NCI-H82 treated with DMSO at 0.1 percent for 48 hours (cell line): ENCODE measurements around the gene PPIL3.

ENCODE experiments used
- DNase-seq: peaks from one replicate; lab custom pipeline; 2025; ENCODE audit not compliant: unreplicated experiment; lab: John Stamatoyannopoulos, UW

Gene PPIL3

GRCh38 chr2:200861617-200862155, 27.2 kb downstream of the PPIL3 start:
- no peak for DNase-seq

- no peak for DNase-seq
Observed at GRCh38 chr2:200860092-200860795, 28.6 kb downstream of the PPIL3 start.

GRCh38 chr2:200856806-200857205, 32.1 kb downstream of the PPIL3 start:
- no peak for DNase-seq

- no peak for DNase-seq
Observed at GRCh38 chr2:200852605-200853004, 36.3 kb downstream of the PPIL3 start.

GRCh38 chr2:200851398-200852248, 37.3 kb downstream of the PPIL3 start:
- DNase-seq: no peak

- no peak for DNase-seq
Observed at GRCh38 chr2:200850512-200851256, 38.2 kb downstream of the PPIL3 start.

GRCh38 chr2:200847939-200848338, 40.9 kb downstream of the PPIL3 start:
- no peak for DNase-seq

- DNase-seq: no peak
Observed at GRCh38 chr2:200847269-200847668, 41.6 kb downstream of the PPIL3 start.

- DNase-seq: no peak
Observed at GRCh38 chr2:200845669-200846325, 43.1 kb downstream of the PPIL3 start.

- no peak for DNase-seq
Observed at GRCh38 chr2:200845194-200845593, 43.7 kb downstream of the PPIL3 start.

GRCh38 chr2:200843993-200844948, 44.6 kb downstream of the PPIL3 start:
- no peak for DNase-seq

- DNase-seq: no peak
Observed at GRCh38 chr2:200839513-200839912, 49.4 kb downstream of the PPIL3 start.

GRCh38 chr2:200834701-200835100, 54.2 kb downstream of the PPIL3 start:
- DNase-seq: no peak

- no peak for DNase-seq
Observed at GRCh38 chr2:200829258-200829655, 59.6 kb downstream of the PPIL3 start.

- DNase-seq: no peak
Observed at GRCh38 chr2:200828572-200829257, 60.2 kb downstream of the PPIL3 start.

GRCh38 chr2:200828104-200828503, 60.8 kb downstream of the PPIL3 start:
- DNase-seq: no peak

- DNase-seq: no peak
Observed at GRCh38 chr2:200821686-200822245, 67.1 kb downstream of the PPIL3 start.
